DOHH2 (cell line): ENCODE measurements around the gene CD14.

Experiments
- CTCF ChIP-seq: fragments of 200-600 bp; sonication (generic); IDR thresholded peaks from one replicate; pipeline ENCODE4 v1.5.1; 2014; ENCODE audit warnings: antibody characterized with exemption, mild to moderate bottlenecking, low read depth, low read length; ENCODE audit not compliant: poor library complexity, severe bottlenecking
- EZH2phosphoT487 ChIP-seq: fragments of 200-600 bp; sonication (generic); IDR thresholded peaks from 2 replicates; pipeline ENCODE4 v1.6.1; 2017; ENCODE audit warnings: borderline replicate concordance, mild to moderate bottlenecking, antibody characterized with exemption, low read length, moderate library complexity, mixed read lengths

DNA sequence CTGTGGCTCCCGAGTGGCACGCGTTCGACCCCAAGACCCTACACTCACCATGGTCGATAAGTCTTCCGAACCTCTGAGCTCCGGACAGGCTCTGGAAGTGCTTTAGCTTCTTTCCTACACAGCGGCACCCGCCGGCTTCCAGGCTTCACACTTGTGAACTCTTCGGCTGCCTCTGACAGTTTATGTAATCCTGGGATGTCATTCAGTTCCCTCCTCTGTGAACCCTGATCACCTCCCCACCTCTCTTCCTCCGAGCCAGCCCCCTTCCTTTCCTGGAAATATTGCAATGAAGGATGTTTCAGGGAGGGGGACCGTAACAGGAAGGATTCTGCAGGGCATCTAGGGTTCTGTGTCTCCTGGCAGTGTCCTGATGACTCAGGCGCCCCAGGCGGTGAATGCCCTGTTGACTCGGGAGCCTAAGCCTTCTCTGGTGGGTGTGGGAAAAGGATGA, at the start of gene CD14:
- TF ChIP-seq CTCF, result no peak
- no peak for TF ChIP-seq EZH2phosphoT487
